Nephron progenitor cell (in vitro differentiated cells): ENCODE results near the gene SESN3.
"Not testable (repeated sequence)": the region's sequence is repeated elsewhere in the genome, so short reads cannot be mapped to it uniquely, and the experiment has no call there.

ENCODE experiments used
- DNase-seq: peaks from one replicate; pipeline ENCODE4 v3.0.0; 2021
- H3K27ac Mint-ChIP-seq: 2 replicates; pipeline ENCODE4 v1.8.0; 2021; ENCODE audit warnings: mild to moderate bottlenecking, moderate library complexity, mixed read lengths
- H3K27me3 Mint-ChIP-seq: 2 replicates; pipeline ENCODE4 v1.8.0; 2021; ENCODE audit warnings: mild to moderate bottlenecking, low read depth, mixed read lengths; ENCODE audit not compliant: poor library complexity
- H3K36me3 Mint-ChIP-seq: 2 replicates; pipeline ENCODE4 v1.8.0; 2021; ENCODE audit warnings: low read depth, mixed read lengths
- H3K4me1 Mint-ChIP-seq: 2 replicates; pipeline ENCODE4 v1.8.0; 2021; ENCODE audit warnings: mixed read lengths
- H3K4me3 Mint-ChIP-seq: 2 replicates; pipeline ENCODE4 v1.8.0; 2021; ENCODE audit warnings: mild to moderate bottlenecking, moderate library complexity, mixed read lengths
- H3K9me3 Mint-ChIP-seq: 2 replicates; pipeline ENCODE4 v1.8.0; 2021; ENCODE audit warnings: mild to moderate bottlenecking, moderate library complexity, mixed read lengths
- TF ChIP-seq, protein P1 (sequence below): fragments of 200-600 bp; sonication (generic); IDR thresholded peaks from 2 replicates; pipeline ENCODE4 v1.5.0; 2021; ENCODE audit warnings: antibody characterized with exemption

Gene SESN3

DNA sequence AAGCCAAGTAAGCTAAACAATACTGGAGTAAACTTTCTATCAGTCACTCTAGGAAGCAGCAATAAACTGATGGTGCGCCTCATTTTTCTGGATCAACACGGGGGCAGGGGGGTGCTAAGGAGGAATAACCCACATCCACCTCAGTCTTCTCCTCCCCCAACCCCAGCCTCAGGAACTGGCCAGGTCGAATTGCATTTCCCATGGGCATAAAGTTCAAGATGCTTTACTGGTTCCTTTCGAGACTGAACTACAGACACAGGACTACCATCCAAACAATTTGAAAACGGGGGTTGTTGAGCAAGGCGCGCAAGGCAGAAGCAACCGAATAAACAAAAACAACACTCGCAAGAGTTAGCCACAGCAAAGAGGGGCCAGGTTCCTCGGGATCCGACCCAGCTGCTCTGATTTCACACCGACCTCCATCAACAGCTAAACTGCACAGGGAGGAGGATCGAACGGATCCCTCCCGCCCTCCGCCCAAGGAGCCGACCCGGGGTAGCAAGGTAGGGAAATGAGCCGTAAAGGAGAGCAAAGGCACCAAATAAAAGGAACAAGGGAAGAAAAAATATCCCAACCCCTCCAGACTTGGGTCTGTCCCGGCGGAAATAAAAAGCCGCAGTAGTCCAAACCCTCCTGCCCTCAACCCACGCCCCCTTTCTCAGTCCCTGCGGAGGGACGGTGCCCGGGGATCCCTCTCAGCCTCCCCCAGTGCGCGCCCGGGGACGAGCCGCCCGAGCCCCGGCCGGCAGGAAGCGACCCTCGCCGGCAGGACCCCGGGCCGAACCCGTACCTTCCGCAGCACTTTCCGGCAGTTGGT lies 801 bp downstream of the SESN3 start:
- Mint-ChIP-seq H3K9me3 (peaks cover 20% of the 10 kb centered on the region), H3K27me3 (peaks cover 3% of the 10 kb centered on the region), H3K4me3 (no peak overlapping the region), H3K36me3 (peaks cover 24% of the 10 kb centered on the region), H3K4me1 (peaks cover 17% of the 10 kb centered on the region), H3K27ac (peak overlapping the region; percentile 99)
- TF ChIP-seq, protein P1, sequence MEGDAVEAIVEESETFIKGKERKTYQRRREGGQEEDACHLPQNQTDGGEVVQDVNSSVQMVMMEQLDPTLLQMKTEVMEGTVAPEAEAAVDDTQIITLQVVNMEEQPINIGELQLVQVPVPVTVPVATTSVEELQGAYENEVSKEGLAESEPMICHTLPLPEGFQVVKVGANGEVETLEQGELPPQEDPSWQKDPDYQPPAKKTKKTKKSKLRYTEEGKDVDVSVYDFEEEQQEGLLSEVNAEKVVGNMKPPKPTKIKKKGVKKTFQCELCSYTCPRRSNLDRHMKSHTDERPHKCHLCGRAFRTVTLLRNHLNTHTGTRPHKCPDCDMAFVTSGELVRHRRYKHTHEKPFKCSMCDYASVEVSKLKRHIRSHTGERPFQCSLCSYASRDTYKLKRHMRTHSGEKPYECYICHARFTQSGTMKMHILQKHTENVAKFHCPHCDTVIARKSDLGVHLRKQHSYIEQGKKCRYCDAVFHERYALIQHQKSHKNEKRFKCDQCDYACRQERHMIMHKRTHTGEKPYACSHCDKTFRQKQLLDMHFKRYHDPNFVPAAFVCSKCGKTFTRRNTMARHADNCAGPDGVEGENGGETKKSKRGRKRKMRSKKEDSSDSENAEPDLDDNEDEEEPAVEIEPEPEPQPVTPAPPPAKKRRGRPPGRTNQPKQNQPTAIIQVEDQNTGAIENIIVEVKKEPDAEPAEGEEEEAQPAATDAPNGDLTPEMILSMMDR, result no peak
- peak; percentile 53 for DNase-seq

GRCh38 chr11:95229199-95229992 lies 1.6 kb downstream of the SESN3 start:
- Mint-ChIP-seq H3K36me3 (peaks cover 32% of the 10 kb centered on the region), H3K27ac (peak overlapping the region; percentile 99), H3K4me3 (no peak overlapping the region), H3K27me3 (peaks cover 3% of the 10 kb centered on the region), H3K9me3 (peaks cover 28% of the 10 kb centered on the region), H3K4me1 (peaks cover 17% of the 10 kb centered on the region)
- TF ChIP-seq, protein P1, result no peak
- no peak for DNase-seq

DNA sequence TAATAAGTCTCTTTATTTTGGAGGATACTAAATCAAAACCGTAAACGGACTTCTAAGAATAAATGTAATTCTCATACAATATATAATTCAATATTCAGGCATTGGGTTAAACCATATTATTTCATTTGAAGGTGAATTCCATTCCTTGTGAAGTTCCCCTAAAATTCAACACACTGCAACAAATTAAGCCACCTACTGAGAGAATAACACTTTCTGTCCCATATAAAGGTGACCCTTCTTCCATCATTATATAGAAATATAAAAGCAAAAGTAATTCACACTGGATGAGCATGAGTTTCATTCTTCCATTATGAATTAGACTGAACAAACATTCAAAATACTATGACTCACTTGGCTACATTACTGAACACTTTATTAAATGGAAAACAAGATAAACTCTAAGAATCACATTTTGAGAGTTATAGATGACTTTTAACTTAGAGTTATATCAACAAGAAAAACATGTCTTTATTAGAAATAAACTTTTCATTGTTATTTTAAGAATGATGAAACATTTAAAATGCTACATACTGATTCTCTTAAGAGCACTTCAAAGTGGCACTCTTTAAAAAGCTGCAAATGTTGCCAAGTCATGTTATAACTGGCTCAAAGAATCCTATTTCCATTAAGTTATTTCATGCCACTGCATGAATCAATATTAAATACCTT lies 2.8 kb downstream of the SESN3 start:
- TF ChIP-seq, protein P1, result no peak
- peaks cover 20% of the 10 kb centered on the region for H3K4me1 Mint-ChIP-seq
- H3K36me3 Mint-ChIP-seq, result peaks cover 44% of the 10 kb centered on the region
- no peak for DNase-seq
- H3K9me3 Mint-ChIP-seq, result peaks cover 36% of the 10 kb centered on the region
- peaks cover 3% of the 10 kb centered on the region for H3K27me3 Mint-ChIP-seq
- no peak overlapping the region for H3K27ac Mint-ChIP-seq
- no peak overlapping the region for H3K4me3 Mint-ChIP-seq

- H3K27ac Mint-ChIP-seq, H3K4me3 Mint-ChIP-seq, DNase-seq, H3K27me3 Mint-ChIP-seq: not testable (repeated sequence)
- Mint-ChIP-seq H3K36me3 (peaks cover 53% of the 10 kb centered on the region), H3K4me1 (peaks cover 24% of the 10 kb centered on the region), H3K9me3 (peaks cover 37% of the 10 kb centered on the region)
Observed at GRCh38 chr11:95227060-95227459, 3.9 kb downstream of the SESN3 start.

- Mint-ChIP-seq H3K9me3 (peaks cover 54% of the 10 kb centered on the region), H3K4me3 (no peak overlapping the region), H3K36me3 (peaks cover 93% of the 10 kb centered on the region), H3K4me1 (peaks cover 17% of the 10 kb centered on the region), H3K27me3 (no peaks in the 10 kb centered on the region), H3K27ac (peak overlapping the region; percentile 24)
- no peak for DNase-seq
- TF ChIP-seq, protein P1, result no peak
Observed at GRCh38 chr11:95222817-95223216, 8.2 kb downstream of the SESN3 start.

GRCh38 chr11:95219599-95219998 lies 11.4 kb downstream of the SESN3 start:
- Mint-ChIP-seq H3K27me3 (no peaks in the 10 kb centered on the region), H3K9me3 (peaks cover 40% of the 10 kb centered on the region), H3K27ac (peak overlapping the region; percentile 40), H3K4me3 (no peak overlapping the region), H3K4me1 (peaks cover 12% of the 10 kb centered on the region), H3K36me3 (peaks cover 93% of the 10 kb centered on the region)
- TF ChIP-seq, protein P1, result no peak
- DNase-seq, result no peak
